NCI-H510A (cell line): ENCODE data around the gene DERL2.
"Not testable (repeated sequence)": the region's sequence is repeated elsewhere in the genome, so short reads cannot be mapped to it uniquely, and the experiment has no call there.

Experiments
- DNase-seq: peaks from one replicate; lab custom pipeline; 2025; lab: John Stamatoyannopoulos, UW

DERL2 gene

DNA sequence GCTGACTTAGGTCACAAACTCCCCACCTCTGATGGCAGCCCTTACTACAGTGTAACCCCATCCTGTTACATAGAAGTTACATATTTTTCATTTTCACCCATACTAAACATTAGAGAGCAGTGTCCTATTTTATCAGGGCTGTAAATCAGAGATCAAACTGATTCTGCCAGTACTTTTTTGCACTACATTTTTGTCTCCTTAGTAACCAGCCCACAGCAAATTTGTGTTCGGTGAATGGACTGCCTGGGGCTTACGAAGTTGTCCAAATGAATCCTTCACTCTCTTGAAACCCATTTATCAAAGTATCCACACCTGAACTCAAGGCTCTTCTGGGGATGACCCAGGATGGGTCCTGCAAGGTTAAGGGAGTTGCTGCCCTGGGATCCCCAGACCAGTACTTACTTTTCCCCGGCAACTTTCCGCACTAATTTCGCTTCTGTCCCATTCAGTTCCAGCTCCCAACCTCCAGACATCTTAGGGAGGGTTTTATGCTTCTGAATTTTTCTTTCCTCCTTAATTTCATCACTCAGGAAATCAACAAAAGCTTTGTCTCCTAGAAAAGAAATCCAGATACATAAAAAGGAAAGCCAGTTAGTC, 48.2 kb downstream of the DERL2 start:
- no peak for DNase-seq

DNA sequence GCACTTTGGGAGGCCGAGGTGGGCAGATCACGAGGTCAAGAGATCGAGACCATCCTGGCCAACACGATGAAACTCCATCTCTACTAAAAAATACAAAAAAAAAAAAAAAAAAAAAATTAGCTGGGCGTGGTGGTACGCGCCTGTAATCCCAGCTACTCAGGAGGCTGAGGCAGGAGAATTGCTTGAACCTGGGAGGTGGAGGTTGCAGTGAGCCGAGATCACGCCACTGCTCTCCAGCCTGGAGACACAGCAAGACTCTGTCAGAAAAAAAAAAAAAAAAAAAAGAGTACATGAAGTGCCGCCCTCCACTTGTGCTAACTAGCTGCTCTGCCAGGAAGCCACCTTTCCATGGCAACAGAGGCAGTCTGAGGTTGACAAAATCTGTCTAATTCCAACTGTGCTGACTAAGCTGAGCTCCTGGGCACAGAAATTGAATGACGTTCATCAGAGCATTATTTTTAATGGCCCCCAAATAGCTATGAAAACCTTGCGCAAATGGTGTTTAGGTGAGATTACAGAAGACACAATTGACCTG, 50.1 kb downstream of the DERL2 start:
- DNase-seq: not testable (repeated sequence)

DNA sequence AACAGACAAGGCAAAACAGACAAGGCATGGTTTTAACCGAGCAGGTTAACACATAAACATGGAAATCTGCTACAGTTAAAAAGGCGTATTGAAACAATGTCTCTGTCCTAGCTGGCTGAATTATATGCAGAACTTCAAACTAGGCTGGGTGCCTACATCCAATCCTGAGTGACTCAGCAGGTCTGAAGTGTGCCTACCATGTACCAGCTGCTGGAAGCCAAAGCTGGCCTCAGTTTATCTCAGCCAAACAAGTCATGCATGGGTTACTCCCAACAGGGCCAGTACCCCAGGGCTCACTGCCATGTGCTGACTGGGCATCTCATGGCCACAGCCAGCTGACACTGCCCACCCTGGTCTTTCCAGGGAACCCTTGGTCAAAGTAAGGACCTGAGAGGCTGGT, 51.0 kb downstream of the DERL2 start:
- DNase-seq: no peak

DNA sequence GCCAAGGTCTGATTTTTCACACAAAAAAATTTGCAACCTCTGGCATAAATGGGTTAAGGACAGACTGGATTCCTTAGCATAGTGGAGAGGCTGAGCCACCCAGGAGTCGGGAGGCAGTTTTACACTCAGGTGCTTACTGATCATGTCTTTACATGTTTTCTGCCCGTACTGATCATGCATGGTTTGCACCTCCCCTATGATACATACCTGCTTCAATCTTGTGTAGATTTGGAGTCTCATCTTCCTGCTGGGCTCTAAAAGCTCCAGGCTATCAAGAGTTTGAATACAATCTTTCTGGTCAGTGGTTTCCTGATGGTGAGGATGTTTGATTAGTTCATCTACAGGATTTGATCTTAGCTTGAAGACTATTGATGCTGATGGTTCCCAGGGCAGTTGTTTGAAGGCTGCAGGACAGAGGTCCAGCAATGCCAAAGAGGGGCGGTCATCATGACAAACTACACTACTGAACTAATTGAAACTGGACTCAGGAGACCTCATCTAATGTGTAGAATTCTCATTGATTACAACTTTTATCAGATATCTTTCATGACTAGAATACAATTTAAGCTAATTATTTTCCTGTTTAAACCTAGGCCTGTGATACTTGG, 53.9 kb downstream of the DERL2 start:
- no peak for DNase-seq

DNA sequence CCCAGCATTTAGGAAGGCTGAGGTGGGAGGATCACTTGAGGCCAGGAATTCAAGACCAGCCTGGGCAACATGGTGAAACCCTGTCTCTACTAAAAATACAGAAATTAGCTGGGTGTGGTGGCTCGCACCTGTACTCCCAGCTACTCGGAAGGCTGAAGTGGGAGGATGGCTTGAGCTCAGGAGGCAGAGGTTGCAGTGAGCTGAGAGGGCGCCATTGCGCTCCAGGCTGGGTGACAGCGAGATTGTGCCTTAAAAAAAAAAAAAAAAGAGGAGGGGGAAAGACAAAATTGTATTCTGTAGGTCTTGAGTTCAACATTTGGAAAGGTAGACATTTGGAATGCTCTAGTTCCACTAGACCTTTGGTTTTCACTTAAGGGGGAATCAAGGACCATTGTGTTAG, 54.7 kb downstream of the DERL2 start:
- DNase-seq: not testable (repeated sequence)

DNA sequence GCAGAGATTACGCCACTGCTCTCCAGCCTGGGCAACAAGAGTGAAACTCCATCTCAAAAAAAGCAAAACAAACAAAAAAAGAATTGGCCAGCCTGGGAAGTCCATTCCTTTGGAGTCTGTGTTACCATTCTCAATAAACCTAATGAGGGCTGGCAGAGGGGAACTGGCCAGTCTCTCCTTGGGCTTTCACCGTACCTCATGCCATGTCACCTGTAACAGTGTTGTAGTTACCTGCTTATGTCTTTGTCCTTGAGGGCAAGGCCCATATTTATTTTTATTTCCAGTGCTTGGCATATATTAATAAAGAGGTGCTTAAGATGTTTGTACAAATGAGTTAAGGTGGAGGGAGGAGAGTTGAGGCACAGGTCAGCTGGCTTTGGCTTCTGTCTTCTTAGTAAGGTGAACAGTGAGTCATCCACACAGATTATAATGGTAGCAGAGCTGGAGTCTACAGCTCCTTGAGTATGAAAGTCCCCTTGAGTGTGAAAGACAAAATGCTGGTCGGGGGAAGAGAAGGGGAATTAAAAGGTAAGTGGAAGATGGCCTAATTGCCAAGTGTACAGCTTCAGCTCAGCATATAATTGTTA, 55.5 kb downstream of the DERL2 start:
- DNase-seq: no peak

DNA sequence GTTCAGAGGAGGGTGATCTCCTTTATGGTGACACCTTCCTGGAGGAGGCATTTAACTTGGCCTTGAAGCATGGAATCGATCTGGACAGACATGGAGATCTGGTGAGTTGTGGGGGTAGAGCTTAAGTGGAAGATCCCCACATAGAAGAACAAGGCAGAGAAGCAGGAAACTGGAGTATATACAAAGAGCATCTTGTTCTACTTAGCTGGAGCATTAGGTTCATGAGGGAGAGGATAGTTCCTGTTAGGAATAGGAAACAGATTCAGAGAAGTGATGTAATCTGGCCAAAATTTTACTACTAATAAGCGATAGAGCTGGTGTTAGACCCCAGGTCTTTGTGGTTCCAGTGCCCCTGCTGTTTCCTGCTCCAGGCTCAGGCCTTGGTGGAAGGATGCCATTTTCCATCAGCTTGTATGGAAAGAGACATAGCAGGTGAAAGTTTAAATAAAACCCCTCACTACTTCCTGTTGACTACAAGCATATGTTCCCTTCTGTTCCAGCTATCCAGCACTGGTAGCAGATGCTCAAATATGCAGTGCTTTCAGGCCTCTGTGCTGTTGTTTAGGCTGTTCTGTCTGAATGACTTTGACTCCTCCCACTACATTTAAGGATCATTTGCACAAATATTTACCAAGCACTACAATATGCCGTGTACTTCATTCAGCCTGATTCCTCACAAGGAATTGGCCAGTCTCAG, 56.6 kb downstream of the DERL2 start:
- DNase-seq: no peak

DNA sequence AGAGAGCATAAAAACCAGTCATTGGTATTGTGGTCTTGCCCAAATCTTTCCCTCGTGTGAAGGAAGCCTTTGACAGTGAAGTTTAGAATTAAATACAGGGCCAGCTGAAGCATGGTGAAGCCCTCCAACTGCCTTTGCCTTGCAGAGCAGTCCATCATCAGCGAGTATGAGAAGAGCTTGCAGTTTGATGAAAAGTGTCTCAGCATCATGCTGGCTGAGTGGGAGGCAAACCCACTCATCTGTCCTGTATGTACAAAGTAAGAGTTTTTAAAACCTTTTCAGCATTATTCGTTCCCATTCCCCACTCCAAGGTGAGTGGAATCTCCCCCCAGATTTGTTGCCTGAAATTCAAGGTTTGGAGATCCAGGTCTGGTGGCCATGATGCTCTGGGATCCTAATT, 60.2 kb downstream of the DERL2 start:
- no peak for DNase-seq

DNA sequence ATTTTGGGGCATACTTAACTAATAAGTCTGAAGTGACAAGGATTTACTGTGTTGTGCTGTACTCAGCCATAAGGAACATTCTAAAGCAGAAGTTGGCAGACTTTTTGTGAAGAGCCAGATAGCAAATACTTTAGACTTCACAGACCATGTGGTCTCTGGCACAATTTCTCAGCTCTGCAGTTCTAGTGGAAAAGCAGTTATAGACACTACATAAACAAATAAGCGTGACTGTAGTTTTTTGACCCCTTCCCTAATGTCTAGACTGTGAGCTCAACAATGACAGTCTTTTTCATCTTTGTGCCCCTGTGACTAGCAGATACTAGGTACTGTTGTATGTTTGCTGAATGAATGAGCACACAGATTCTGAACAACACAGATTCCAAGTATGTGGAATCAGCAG, 61.1 kb downstream of the DERL2 start:
- no peak for DNase-seq

DNA sequence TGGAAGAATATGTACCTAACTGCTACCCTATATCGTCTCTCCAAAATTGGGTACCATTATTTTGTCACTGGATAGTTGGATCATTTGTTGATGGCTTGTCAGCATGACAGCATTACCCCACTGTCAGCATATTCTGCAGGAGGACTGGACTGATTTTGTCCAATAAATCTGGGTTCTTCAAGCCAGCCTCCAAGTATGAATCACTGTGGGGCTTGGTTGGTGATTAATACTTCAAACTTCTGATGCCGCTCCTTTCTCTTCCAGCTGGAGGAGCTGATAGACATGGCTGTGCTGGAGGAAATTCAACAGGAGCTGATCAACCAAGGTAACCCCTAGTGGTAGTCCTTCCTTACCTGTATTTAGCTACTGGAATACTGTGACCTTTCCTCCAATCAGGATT, 63.5 kb downstream of the DERL2 start:
- DNase-seq: no peak
